SK-N-DZ (cell line): Measurements from ENCODE around the gene OSBPL10.

Experiments used
- DNase-seq: peaks from one replicate; pipeline ENCODE4 v3.0.0-alpha.2; 2015; ENCODE audit warnings: low spot score

The OSBPL10 gene

GRCh38 chr3:31959951-31960792 lies 20.9 kb downstream of the OSBPL10 start:
- no peak for DNase-seq

GRCh38 chr3:31959251-31959650 lies 21.8 kb downstream of the OSBPL10 start:
- DNase-seq = no peak

DNA sequence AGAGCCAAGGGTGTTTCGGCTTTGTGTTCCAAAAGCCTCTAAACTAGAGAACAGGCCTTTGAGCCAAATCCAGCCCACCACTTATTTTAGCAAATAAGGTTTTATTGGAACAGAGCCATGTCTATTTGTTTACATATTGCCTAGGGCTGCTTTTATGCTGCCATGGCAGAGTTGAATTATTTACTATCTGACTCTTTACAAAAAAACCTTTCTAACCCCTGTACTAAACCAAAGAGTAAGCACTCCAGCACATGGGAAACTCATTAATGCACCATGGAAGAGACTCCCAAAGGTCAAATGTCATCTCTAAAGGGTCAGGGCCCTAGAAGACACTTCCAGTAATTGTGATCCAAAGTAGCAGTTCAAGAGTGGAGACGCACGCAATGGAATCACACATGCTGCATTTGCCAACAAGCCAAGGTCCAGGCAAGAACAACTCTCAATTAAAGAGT lies 22.3 kb downstream of the OSBPL10 start:
- DNase-seq = no peak

DNA sequence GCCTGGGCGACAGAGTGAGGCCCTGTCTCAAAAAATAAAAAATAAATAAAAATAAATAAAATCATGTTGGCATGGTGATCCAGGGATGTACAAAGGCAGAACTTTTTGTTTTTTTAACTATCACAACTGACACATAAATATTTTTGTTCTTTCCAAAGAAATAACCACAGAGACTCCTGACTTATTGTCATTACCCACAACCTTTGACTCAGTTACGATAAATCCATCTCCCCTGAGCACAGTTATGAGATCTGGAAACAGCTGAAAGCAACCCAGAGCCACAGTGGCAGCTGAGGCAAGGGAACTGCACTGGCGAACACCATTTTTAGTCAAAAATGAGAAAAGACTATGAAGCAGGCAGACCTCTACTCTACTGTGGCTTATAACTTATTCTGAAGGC lies 24.0 kb downstream of the OSBPL10 start:
- no peak for DNase-seq

- no peak for DNase-seq
Observed at GRCh38 chr3:31955581-31955980, 25.5 kb downstream of the OSBPL10 start.

DNA sequence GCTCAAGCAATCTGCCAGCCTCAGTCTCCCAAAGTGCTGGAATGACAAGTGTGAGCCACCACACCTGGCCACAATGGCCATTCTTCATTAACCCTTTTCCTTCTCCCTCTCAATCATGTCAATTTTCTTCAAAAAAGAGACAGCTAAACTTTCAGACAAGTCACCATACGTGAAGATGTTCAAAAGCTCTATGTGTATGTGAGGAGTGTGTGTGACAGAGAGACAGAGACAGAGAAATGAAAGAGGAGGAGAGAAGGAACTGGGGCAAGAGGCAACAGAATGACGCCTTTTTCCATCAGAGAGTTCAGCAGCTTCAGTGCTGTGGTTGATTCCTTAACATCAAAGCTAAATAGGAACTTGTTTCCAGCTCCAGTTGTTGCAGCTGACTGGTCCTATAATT lies 27.4 kb downstream of the OSBPL10 start:
- no peak for DNase-seq

- DNase-seq = no peak
Observed at GRCh38 chr3:31953091-31953490, 28.0 kb downstream of the OSBPL10 start.

DNA sequence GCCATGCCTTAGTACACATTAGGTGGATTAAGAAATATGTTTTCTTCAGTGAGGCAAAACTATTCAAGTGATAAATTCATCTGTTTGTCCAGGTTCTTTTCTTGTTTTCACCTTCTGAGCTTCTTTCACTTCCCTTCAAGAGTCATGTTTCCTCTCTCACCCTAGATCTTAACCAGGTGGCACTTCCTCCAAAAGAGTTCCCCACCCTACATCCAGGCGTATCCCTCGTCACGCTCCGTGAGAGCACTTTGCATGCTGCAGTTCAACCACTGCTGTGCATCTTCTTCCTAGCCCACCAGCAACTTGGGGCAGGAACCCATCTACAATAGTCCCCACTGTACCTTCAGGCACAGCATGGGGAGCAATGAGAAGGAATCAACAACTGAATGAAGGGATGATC lies 28.9 kb downstream of the OSBPL10 start:
- no peak for DNase-seq

GRCh38 chr3:31948280-31948679 lies 32.8 kb downstream of the OSBPL10 start:
- no peak for DNase-seq

GRCh38 chr3:31947671-31948091 lies 33.4 kb downstream of the OSBPL10 start:
- no peak for DNase-seq

- no peak for DNase-seq
Observed at GRCh38 chr3:31947162-31947561, 33.9 kb downstream of the OSBPL10 start.

DNA sequence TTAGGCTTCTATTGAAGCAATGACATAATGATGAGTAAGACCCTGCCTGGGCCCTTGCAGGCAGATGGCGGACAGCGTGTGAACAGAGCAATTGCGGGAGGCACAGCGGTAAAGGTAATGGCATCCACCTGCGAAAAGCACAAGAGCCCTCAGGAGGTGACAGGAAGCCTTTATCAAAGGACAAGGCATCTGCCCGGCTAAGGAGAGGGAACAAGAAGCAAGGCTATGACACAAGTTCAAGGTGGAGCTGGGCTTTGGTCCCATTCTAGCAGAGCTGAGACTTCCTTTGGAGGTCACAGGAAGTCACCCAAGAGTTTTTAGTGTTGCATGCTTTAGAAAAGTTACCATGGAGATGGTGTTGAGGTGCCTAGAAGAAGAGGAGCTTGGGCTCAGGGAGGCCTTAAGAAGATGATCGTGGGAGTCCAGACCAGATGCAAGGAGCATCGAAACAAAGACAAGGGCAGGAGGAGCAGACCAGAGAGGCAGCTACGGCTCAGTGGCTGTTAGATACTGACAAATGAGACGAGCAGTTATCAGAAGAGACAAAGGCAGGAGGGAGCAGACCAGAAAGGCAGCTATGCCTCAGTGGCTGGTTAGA lies 34.5 kb downstream of the OSBPL10 start:
- no peak for DNase-seq

GRCh38 chr3:31945738-31946052 lies 35.4 kb downstream of the OSBPL10 start:
- no peak for DNase-seq

DNA sequence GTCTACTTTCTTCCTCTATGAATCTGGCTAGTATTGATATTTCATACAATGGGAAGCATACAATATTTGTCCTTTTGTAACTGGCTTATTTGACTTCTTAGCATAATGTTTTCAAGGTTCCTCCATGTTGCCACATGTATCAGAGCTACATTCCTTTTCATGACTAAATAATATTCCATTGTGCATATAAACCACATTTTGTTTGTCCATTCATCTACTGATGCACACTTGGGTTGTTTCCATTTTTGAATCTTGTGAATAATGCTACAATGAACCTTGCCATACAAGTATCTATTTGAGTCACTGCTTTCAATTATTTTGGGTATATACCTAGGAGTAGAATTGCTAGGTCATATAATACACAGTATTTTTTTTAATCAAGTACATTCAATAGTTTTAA lies 38.0 kb downstream of the OSBPL10 start:
- no peak for DNase-seq

GRCh38 chr3:31942446-31942845 lies 38.6 kb downstream of the OSBPL10 start:
- no peak for DNase-seq

DNA sequence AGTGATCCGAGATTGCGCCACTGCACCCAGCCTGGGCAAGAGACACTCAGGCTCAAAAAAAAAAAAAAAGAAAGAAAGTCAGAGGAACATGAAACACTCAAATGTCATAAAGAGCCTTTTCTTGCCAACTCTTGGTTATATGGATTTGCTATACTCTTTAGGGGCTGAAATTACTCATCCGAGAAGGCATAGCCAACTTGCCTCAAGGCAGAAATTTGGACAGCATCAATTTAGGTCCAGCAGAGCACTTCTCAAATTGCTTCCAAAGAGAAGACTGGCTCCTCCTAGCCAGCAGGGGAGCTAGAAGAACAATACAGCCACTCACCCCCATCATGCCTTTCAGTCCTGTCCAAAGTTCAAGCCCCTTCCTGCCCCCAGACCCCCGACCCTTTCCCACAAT lies 43.8 kb downstream of the OSBPL10 start:
- no peak for DNase-seq

DNA sequence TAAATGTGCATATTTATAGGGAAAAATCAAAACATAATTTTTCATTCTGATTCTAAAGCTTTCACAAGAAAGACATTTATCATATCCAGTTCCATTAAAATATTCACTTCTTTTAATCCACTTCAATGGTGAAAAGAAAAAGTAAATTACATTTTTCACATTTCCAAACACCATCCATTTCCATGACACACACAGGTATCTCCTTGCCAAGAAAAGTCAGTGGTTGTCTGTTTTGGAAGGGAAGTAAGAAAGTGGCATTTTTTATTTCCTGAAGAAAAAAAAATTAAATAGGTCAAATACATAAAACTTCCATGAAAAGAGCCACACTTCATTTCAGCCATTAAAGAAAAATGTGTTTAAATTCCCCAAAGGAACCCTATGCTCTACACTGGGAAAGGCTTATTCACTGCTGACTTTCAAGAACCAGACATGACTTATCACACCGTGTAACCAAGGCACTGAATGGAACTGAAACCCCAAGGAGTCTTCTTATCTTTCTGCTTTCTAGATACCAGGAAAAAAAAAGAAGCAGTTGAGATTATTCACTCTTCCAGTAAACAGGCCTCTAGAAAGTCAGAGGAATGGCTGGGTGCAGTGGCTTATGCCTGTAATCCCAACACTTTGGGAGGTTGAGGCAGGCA lies 44.5 kb downstream of the OSBPL10 start:
- DNase-seq = no peak

GRCh38 chr3:31934866-31935265 lies 46.2 kb downstream of the OSBPL10 start:
- DNase-seq = no peak

DNA sequence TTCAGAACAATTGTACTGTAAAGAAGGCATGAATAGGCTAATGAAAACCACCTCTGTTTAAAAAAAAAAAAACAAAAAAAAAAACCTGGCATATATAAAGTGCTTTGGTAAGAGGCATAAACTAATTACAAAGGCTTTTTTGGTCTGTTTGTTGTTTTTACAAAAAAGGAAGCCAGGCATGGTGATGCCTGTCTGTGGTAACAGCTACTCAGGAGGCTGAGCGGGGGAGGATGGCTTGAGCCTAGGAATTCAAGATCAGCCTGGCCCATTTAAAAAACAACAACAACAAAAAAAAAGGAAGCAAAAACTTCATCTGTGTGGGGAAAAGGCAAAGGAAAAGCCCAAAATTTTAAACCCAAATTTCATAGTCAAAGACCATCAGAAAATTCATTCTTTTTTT lies 47.0 kb downstream of the OSBPL10 start:
- no peak for DNase-seq

DNA sequence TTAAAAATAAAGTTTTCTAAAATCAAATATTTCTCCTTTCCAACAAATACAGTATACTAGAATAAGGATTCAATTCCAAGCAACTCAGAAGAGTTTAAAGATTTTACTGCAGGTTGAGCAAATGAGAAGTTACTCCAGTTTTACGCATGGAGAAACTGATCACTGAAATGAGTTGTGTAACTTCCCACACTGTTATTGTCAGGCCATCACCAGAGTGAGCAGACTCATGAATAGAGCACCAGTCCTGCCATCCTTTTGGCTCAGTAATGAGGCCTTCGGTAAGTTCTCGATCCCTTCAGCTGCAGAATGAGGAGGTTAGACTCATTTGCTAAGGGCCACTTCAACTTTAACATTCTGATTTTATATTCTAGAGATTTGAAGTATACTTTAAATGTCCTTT lies 48.1 kb downstream of the OSBPL10 start:
- DNase-seq = no peak

GRCh38 chr3:31929826-31930502 lies 51.1 kb downstream of the OSBPL10 start:
- DNase-seq = no peak

DNA sequence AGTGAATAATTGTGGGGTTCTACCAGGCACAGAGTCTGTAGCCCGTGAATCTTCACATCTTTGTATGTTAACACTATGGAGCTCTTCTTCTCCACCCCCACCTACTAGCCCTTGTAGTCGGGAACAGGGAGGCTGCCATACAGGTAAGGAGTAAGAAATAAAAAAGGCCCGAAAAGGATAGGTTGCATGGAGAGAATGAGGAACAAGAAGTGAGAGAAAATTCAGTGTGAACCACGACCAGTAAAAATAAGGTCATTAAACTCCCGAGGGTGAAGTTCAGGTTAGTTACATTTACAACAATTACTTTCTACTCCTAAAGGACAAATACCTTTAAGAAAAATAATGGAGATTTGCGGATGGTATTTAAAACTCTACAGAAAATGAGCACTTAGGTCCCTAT lies 53.3 kb downstream of the OSBPL10 start:
- DNase-seq = no peak
